HepG2 (cell line): ENCODE measurements around the gene VAV2. TPM values are rescaled to one million over a fixed set of nuclear protein-coding genes. Genes with fewer than 3 reads are reported as not detected.

ENCODE experiments used
- ATAC-seq: fragments of 200-7000 bp; cut with Tn5 transposase; 3 replicates; pipeline ENCODE4 v1.9.1; 2020; ENCODE audit warnings: mild to moderate bottlenecking, moderate library complexity
- BruUV-seq: library from RNA; stranded (reverse); fragments of 400-500 nt; replicated peaks from 2 replicates; lab custom pipeline; 2021; lab: Mats Ljungman, UMichigan
- CTCF ChIA-PET: fragments of 300-600 bp; formaldehyde crosslinking; extraction: SDS; loops from one replicate; lab custom pipeline; 2021; ENCODE audit warnings: low total read pairs, inconsistent platforms, low intra/inter-chr PET ratio; lab: Yijun Ruan, JAX
- POLR2A ChIA-PET: fragments of 350-600 bp; sonication (Branson Sonifier 250); formaldehyde crosslinking; loops from one replicate; lab custom pipeline; 2020; ENCODE audit warnings: antibody characterized with exemption, inconsistent platforms; lab: Yijun Ruan, JAX
- DNase-seq: peaks from one replicate; pipeline ENCODE4 v3.0.0-alpha.2; 2015; ENCODE audit warnings: low spot score
- FAIRE-seq: peaks from 3 replicates; lab custom pipeline; 2011; peaks lifted over from hg19 to GRCh38; lab: Jason Lieb, UNC
- H2AFZ ChIP-seq: one replicate; pipeline ENCODE4 v1.6.1; 2011; ENCODE audit warnings: low read length, inconsistent platforms
- H3K27ac ChIP-seq: fragments of 300-600 bp; 3 replicates; pipeline ENCODE4 v1.8.0; 2011; ENCODE audit warnings: mixed run types, mild to moderate bottlenecking, mixed read lengths, low read length, inconsistent platforms; ENCODE audit not compliant: insufficient read depth; ENCODE audit errors: extremely low read length
- H3K27me3 ChIP-seq, 2 experiments: fragments of 200-600 bp in 1 of 2; 2 replicates in 1 of 2; 3 replicates in 1 of 2; pipeline versions ENCODE4 v1.6.0 to v1.8.0; 2011; ENCODE audit warnings: low read length in 2 of 2, mild to moderate bottlenecking in 2 of 2, moderate library complexity in 2 of 2, inconsistent platforms in 1 of 2; ENCODE audit not compliant: insufficient read depth in 2 of 2, control insufficient read depth in 1 of 2
- H3K36me3 ChIP-seq, 2 experiments: fragments of 200-600 bp in 1 of 2; replicated peaks in 1 of 2; 2 replicates in 1 of 2; 3 replicates in 1 of 2; pipeline versions ENCODE4 v1.5.1 to v1.8.0; 2011; ENCODE audit warnings: low read length in 2 of 2, inconsistent platforms in 1 of 2; ENCODE audit not compliant: insufficient read depth in 2 of 2, control insufficient read depth in 1 of 2
- H3K4me1 ChIP-seq: 2 replicates; pipeline ENCODE4 v1.5.1; 2012; ENCODE audit warnings: low read length, inconsistent platforms; ENCODE audit not compliant: insufficient read depth
- H3K4me2 ChIP-seq: 2 replicates; pipeline ENCODE4 v1.6.0; 2011; ENCODE audit warnings: low read depth, low read length, inconsistent platforms
- H3K4me3 ChIP-seq, 3 experiments: fragments of 200-600 bp in 1 of 3; sonication (generic), shearing (Covaris generic) in 1 of 3; replicated peaks in 1 of 3; 2 replicates each; pipeline ENCODE4 v1.5.1; 2011 to 2016; ENCODE audit warnings: low read length in 3 of 3, inconsistent platforms in 2 of 3, low read depth in 2 of 3, mild to moderate bottlenecking in 2 of 3, control low read depth in 1 of 3, mixed read lengths in 1 of 3; ENCODE audit not compliant: insufficient read depth in 1 of 3
- H3K79me2 ChIP-seq: one replicate; pipeline ENCODE4 v1.6.1; 2011; ENCODE audit warnings: low read length, inconsistent platforms; ENCODE audit not compliant: insufficient read depth
- H3K9ac ChIP-seq: 2 replicates; pipeline ENCODE4 v1.6.0; 2011; ENCODE audit warnings: mild to moderate bottlenecking, low read depth, low read length, inconsistent platforms; ENCODE audit not compliant: insufficient read depth
- H3K9me3 ChIP-seq: 2 replicates; pipeline ENCODE4 v1.5.1; 2012; ENCODE audit warnings: mild to moderate bottlenecking, low read length
- H4K20me1 ChIP-seq: 2 replicates; pipeline ENCODE4 v1.6.0; 2011; ENCODE audit warnings: inconsistent platforms, mild to moderate bottlenecking, low read length, moderate library complexity; ENCODE audit not compliant: insufficient read depth
- BRD4 ChIP-seq: sonication (generic); formaldehyde crosslinking; IDR thresholded peaks from 2 replicates; pipeline ENCODE4 v1.4.0; 2020; ENCODE audit warnings: missing genetic modification reagents
- ELF1 ChIP-seq: sonication (generic); formaldehyde crosslinking; IDR thresholded peaks from 2 replicates; pipeline ENCODE4 v1.4.0; 2020; ENCODE audit warnings: missing genetic modification reagents
- HDAC2 ChIP-seq: sonication (generic); formaldehyde crosslinking; IDR thresholded peaks from 2 replicates; pipeline ENCODE4 v1.4.0; 2020; ENCODE audit warnings: missing genetic modification reagents
- HNRNPK ChIP-seq: fragments of 200-400 bp; formaldehyde crosslinking; IDR thresholded peaks from 2 replicates; pipeline ENCODE4 v1.6.1; 2018; ENCODE audit warnings: low read length, low read depth, moderate library complexity, mild to moderate bottlenecking; ENCODE audit not compliant: poor library complexity, severe bottlenecking
- NR2F6 ChIP-seq, 2 experiments: IDR thresholded peaks; 2 replicates each; pipeline ENCODE4 v1.6.1; 2016; ENCODE audit warnings: antibody characterized with exemption in 1 of 2, mild to moderate bottlenecking in 1 of 2
- YEATS2 ChIP-seq: sonication (generic); formaldehyde crosslinking; IDR thresholded peaks from 2 replicates; pipeline ENCODE4 v1.4.0; 2020; ENCODE audit warnings: missing genetic modification reagents, borderline replicate concordance
- ZNF256 ChIP-seq: sonication (generic); formaldehyde crosslinking; conservative IDR thresholded peaks from 2 replicates; pipeline ENCODE4 v1.4.0; 2020; ENCODE audit warnings: missing genetic modification reagents
- ZNF746 ChIP-seq: sonication (generic); formaldehyde crosslinking; IDR thresholded peaks from 2 replicates; pipeline ENCODE4 v1.8.0; 2022; ENCODE audit warnings: mild to moderate bottlenecking, missing genetic modification reagents
- ZNF883 ChIP-seq: sonication (generic); formaldehyde crosslinking; IDR thresholded peaks from 2 replicates; pipeline ENCODE4 v1.5.1; 2020; ENCODE audit warnings: mild to moderate bottlenecking, missing genetic modification reagents; ENCODE audit errors: not compliant biosample characterization
- WGBS: methylation state at CpG from one replicate; pipeline ENCODE4 v1.1.6; 2017; ENCODE audit warnings: low lambda C conversion rate; 5-methylcytosine and 5-hydroxymethylcytosine counted together
- in situ Hi-C: cut with HindIII; loops from 2 replicates; pipeline ENCODE4 v1.10.0; 2017; ENCODE audit warnings: low pct_unique_long_range_greater_than_20kb; ENCODE audit not compliant: extremely low pct_ligation_motif_present
- intact Hi-C: fragments of 100-400 bp; cut with micrococcal nuclease; formaldehyde crosslinking; loops from one replicate; pipeline ENCODE4 v1.10.0; 2022; ENCODE audit not compliant: unreplicated experiment
- polyA plus RNA-seq, 8 experiments: library from polyadenylated mRNA; depleted of rRNA in 3 of 8; stranded (reverse) in 7 of 8; unstranded in 1 of 8; fragments of >200 nt; fragmentation: Illumina TruSeq in 4 of 8; extraction: Trizol in 4 of 8; gene quantifications; 2 replicates each; pipeline versions ENCODE4 v1.2.1 to v1.2.3, GENCODE V29; 2011 to 2016; ENCODE audit warnings: low read depth in 4 of 8, missing spikeins in 1 of 8, mixed read lengths in 1 of 8; ENCODE audit not compliant: insufficient read depth in 1 of 8
- total RNA-seq, 5 experiments: library from RNA; depleted of rRNA; stranded (reverse); fragments of >200 nt; fragmentation: Illumina TruSeq; extraction: Trizol; gene quantifications; 2 replicates each; pipeline ENCODE4 v1.2.3, GENCODE V29; 2016; ENCODE audit warnings: low read depth in 1 of 5
- TF ChIP-seq, protein P1 (sequence below): sonication (generic); formaldehyde crosslinking; IDR thresholded peaks from 2 replicates; pipeline ENCODE4 v1.5.0; 2020; ENCODE audit warnings: mild to moderate bottlenecking, missing genetic modification reagents

Gene VAV2
- total and polyA plus RNA-seq, 2 of the 13 experiments (the other 11 are each of a cell fraction or from before 2014, with no cell fraction given) = 22.5 to 22.9 TPM

DNA sequence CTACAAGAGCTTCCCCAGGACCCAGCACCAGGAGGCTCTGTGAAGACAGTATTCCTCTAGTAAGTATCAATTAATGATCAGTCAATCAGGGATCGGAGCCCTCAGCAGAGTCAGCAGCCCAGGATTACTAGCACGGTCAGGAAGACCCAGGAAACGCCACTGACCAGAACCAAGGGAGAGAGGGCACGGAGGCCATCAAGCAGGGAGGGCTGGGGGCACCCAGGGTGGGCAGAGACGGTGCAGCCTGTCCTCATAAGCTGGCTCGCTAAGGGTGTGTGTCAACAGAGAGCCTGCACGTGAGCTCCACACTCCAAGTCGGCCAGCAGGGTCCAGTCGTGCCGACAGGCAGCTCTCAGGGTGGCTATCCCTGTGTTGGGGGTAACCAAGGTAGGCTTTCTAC lies 29.0 kb downstream of the VAV2 start (continued):
- TF ChIP-seq ZNF256 (CRISPR knock-in tag) (no peak), ZNF746 (no peak), ZNF883 (CRISPR knock-in tag) (no peak)
- TF ChIP-seq, all 625 proteins: peak for 0

DNA sequence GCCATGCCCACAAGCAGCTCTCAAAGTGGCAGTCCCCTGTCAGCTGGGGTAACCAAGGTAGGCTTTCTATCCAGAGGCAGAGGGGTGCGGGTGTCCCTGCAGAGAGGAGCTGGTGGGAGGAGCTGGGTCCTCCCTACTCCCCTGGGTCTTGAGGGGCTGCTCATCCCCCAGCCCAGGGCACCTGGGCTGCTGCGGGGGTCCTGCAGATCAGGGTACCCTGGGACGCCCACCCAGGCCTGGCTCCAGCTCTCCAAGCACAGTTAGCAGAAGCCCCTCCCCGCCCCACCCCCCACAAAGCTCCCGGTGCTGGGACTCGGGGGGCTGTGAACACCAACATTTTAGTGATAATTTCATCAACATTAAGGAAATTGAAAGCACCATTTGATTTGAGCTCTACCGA lies 29.8 kb downstream of the VAV2 start:
- H2AFZ ChIP-seq = no peak overlapping the region
- H3K36me3 ChIP-seq = peaks cover 0 to 2% of the 10 kb centered on the region in 2 experiments; a peak in 2 of 5 replicates
- 89% methylated on average over 3 of the region's 7 CpGs for WGBS
- peaks cover 38% of the 10 kb centered on the region for H3K4me1 ChIP-seq
- POLR2A ChIA-PET = no interaction called here
- H3K4me3 ChIP-seq = no peak overlapping the region
- intact Hi-C loops = no loop called here
- H3K9ac ChIP-seq = no peak overlapping the region
- TF ChIP-seq ELF1 (CRISPR knock-in tag) (no peak), YEATS2 (CRISPR knock-in tag) (no peak), HDAC2 (CRISPR knock-in tag) (no peak), NR2F6 (IDR thresholded peaks at IDR 0.05) (no peak), NR2F6 (CRISPR knock-in tag; IDR thresholded peaks at IDR 0.05) (no peak), HNRNPK (no peak), BRD4 (CRISPR knock-in tag) (no peak)
- TF ChIP-seq, protein P1, sequence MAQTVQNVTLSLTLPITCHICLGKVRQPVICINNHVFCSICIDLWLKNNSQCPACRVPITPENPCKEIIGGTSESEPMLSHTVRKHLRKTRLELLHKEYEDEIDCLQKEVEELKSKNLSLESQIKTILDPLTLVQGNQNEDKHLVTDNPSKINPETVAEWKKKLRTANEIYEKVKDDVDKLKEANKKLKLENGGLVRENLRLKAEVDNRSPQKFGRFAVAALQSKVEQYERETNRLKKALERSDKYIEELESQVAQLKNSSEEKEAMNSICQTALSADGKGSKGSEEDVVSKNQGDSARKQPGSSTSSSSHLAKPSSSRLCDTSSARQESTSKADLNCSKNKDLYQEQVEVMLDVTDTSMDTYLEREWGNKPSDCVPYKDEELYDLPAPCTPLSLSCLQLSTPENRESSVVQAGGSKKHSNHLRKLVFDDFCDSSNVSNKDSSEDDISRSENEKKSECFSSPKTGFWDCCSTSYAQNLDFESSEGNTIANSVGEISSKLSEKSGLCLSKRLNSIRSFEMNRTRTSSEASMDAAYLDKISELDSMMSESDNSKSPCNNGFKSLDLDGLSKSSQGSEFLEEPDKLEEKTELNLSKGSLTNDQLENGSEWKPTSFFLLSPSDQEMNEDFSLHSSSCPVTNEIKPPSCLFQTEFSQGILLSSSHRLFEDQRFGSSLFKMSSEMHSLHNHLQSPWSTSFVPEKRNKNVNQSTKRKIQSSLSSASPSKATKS (CRISPR knock-in tag) = no peak
- in situ Hi-C loops = no loop called here
- no peak for FAIRE-seq
- no peak for ATAC-seq
- no TSS peak for BruUV-seq
- H3K27me3 ChIP-seq = no peaks in the 10 kb centered on the region
- no peak for DNase-seq
- H3K27ac ChIP-seq = no peak overlapping the region
- no peak overlapping the region for H3K4me2 ChIP-seq
- H3K79me2 ChIP-seq = peaks cover 86% of the 10 kb centered on the region
- H4K20me1 ChIP-seq = peaks cover 45% of the 10 kb centered on the region
- CTCF ChIA-PET = no interaction called here
- peaks cover 7% of the 10 kb centered on the region; the same call in 1 of the 2 replicates for H3K9me3 ChIP-seq
